Measurements from ENCODE around the gene ARID1B. TPM values are rescaled to one million over a fixed set of nuclear protein-coding genes. Genes with fewer than 3 reads are reported as not detected.

Gene ARID1B
- total and polyA plus RNA-seq, 2 donors (not counting 1 experiment from before 2014, with no cell fraction given): 47.2 to 280 TPM

- H4K20me1 ChIP-seq (ENCODE audit: control insufficient read depth, insufficient read depth, low read length, poor library complexity, severe bottlenecking): peaks cover 75% of the 10 kb centered on the region
- H3K4me3 Mint-ChIP-seq: no peak overlapping the region
- ATAC-seq (ENCODE audit: low read depth) (no peak), DNase-seq (no peak)
- H3K9me3 Mint-ChIP-seq (ENCODE audit: insufficient read depth): no peaks in the 10 kb centered on the region
- no peaks in the 10 kb centered on the region for H3K27me3 Mint-ChIP-seq
- no peak overlapping the region for H3K27ac ChIP-seq (ENCODE audit: low read length in 2 of 2)
- H3K79me2 ChIP-seq (ENCODE audit: control insufficient read depth, insufficient read depth, low read length): peaks cover 100% of the 10 kb centered on the region
- CTCF ChIA-PET: interaction anchor here (0.9 kb wide), 1 partner anchor 9 kb away, joined by 3 read pairs; no protein-coding TSS in a partner anchor
- TF ChIP-seq EZH2 (IDR thresholded peaks at IDR 0.05; ENCODE audit: borderline replicate concordance, insufficient read depth, low read depth, low read length, poor library complexity, severe bottlenecking) (no peak), CTCF (IDR thresholded peaks at IDR 0.05) (no peak)
- H2AFZ ChIP-seq (ENCODE audit: insufficient read depth, low read depth, low read length, poor library complexity, severe bottlenecking): no peak overlapping the region
- POLR2A ChIA-PET: no interaction called here
- H3K4me1 Mint-ChIP-seq: peaks cover 79% of the 10 kb centered on the region
- no peak overlapping the region for H3K4me3 ChIP-seq (ENCODE audit: control extremely low read depth in 1 of 5, extremely low read depth in 1 of 5, insufficient read depth in 1 of 5, low read depth in 2 of 5, low read length in 4 of 5)
- no peaks in the 10 kb centered on the region for H3K27me3 ChIP-seq (replicated peaks in 1 of 4; ENCODE audit: control extremely low read depth in 1 of 4, control insufficient read depth in 3 of 4, insufficient read depth in 4 of 4, low read length in 3 of 4)
- intact Hi-C loops (cut with micrococcal nuclease): no loop called here
- H3K9me3 ChIP-seq (ENCODE audit: control extremely low read depth in 1 of 3, control insufficient read depth in 2 of 3, insufficient read depth in 1 of 3, low read length in 2 of 3): no peaks in the 10 kb centered on the region
- H3K4me1 ChIP-seq (ENCODE audit: control insufficient read depth in 2 of 2, insufficient read depth in 2 of 2, low read length in 2 of 2): peaks cover 40 to 58% of the 10 kb centered on the region in 2 donors
- peak overlapping the region; percentile 64 for H3K27ac Mint-ChIP-seq
- no peak overlapping the region for H3K4me2 ChIP-seq (replicated peaks; ENCODE audit: low read depth, low read length, poor library complexity, severe bottlenecking)
- H3K9ac ChIP-seq (ENCODE audit: low read length): no peak overlapping the region
- H3K36me3 ChIP-seq (replicated peaks in 1 of 2; ENCODE audit: control extremely low read depth in 1 of 2, control insufficient read depth in 1 of 2, extremely low read depth in 1 of 2, insufficient read depth in 2 of 2, low read length in 1 of 2): peaks cover 0 to 9% of the 10 kb centered on the region in 2 experiments
- WGBS (ENCODE audit: insufficient coverage): 96% methylated on average over 10 of the region's 19 CpGs
Measured at GRCh38 chr6:156797901-156798735, 20.9 kb downstream of the ARID1B start.

- ChIA-PET POLR2A (interaction anchor here (0.6 kb wide), 1 partner anchor 83 kb away, joined by 10 read pairs; no protein-coding TSS in a partner anchor), CTCF (no interaction called here)
- Histone ChIP-seq H3K4me2 (replicated peaks; ENCODE audit: low read depth, low read length, poor library complexity, severe bottlenecking) (peak overlapping the region; percentile 5), H3K9ac (ENCODE audit: low read length) (no peak overlapping the region), H3K27me3 (replicated peaks in 1 of 4; ENCODE audit: control extremely low read depth in 1 of 4, control insufficient read depth in 3 of 4, insufficient read depth in 4 of 4, low read length in 3 of 4) (no peaks in the 10 kb centered on the region), H3K4me3 (ENCODE audit: control extremely low read depth in 1 of 5, extremely low read depth in 1 of 5, insufficient read depth in 1 of 5, low read depth in 2 of 5, low read length in 4 of 5) (no peak overlapping the region), H4K20me1 (ENCODE audit: control insufficient read depth, insufficient read depth, low read length, poor library complexity, severe bottlenecking) (peaks cover 75% of the 10 kb centered on the region), H3K36me3 (replicated peaks in 1 of 2; ENCODE audit: control extremely low read depth in 1 of 2, control insufficient read depth in 1 of 2, extremely low read depth in 1 of 2, insufficient read depth in 2 of 2, low read length in 1 of 2) (peaks cover 2 to 9% of the 10 kb centered on the region in 2 experiments), H2AFZ (ENCODE audit: insufficient read depth, low read depth, low read length, poor library complexity, severe bottlenecking) (no peak overlapping the region), H3K9me3 (ENCODE audit: control extremely low read depth in 1 of 3, control insufficient read depth in 2 of 3, insufficient read depth in 1 of 3, low read length in 2 of 3) (peaks cover 0 to 7% (median 0%) of the 10 kb centered on the region in 3 donors), H3K79me2 (ENCODE audit: control insufficient read depth, insufficient read depth, low read length) (peaks cover 100% of the 10 kb centered on the region), H3K4me1 (ENCODE audit: control insufficient read depth in 2 of 2, insufficient read depth in 2 of 2, low read length in 2 of 2) (peaks cover 12 to 34% of the 10 kb centered on the region in 2 donors), H3K27ac (ENCODE audit: low read length in 2 of 2) (no peak overlapping the region)
- DNase-seq (no peak), ATAC-seq (ENCODE audit: low read depth) (no peak)
- H3K9me3 Mint-ChIP-seq (ENCODE audit: insufficient read depth): no peaks in the 10 kb centered on the region
- H3K27ac Mint-ChIP-seq: no peak overlapping the region
- peaks cover 72% of the 10 kb centered on the region for H3K4me1 Mint-ChIP-seq
- no peaks in the 10 kb centered on the region for H3K27me3 Mint-ChIP-seq
- intact Hi-C loops (cut with micrococcal nuclease): no loop called here
- 82% methylated on average over 4 of the region's 6 CpGs for WGBS (ENCODE audit: insufficient coverage)
- no peak overlapping the region for H3K4me3 Mint-ChIP-seq
- TF ChIP-seq CTCF (IDR thresholded peaks at IDR 0.05) (no peak), EZH2 (IDR thresholded peaks at IDR 0.05; ENCODE audit: borderline replicate concordance, insufficient read depth, low read depth, low read length, poor library complexity, severe bottlenecking) (no peak)
Measured at GRCh38 chr6:156801712-156802111, 24.5 kb downstream of the ARID1B start.
